ENCODE measurements around the gene EVC2.
"Not testable (repeated sequence)": the region's sequence is repeated elsewhere in the genome, so short reads cannot be mapped to it uniquely, and the experiment has no call there.

EVC2 gene

GRCh38 chr4:5730436-5730835 lies 22.1 kb upstream of the EVC2 start:
- Histone ChIP-seq H3K4me3 (ENCODE audit: low read depth in 1 of 2, low read length in 1 of 2) (no peak overlapping the region), H3K4me1 (ENCODE audit: control insufficient read depth in 1 of 2, insufficient read depth in 1 of 2, low read depth in 1 of 2, low read length in 1 of 2) (no peaks in the 10 kb centered on the region), H3K9me3 (no peaks in the 10 kb centered on the region), H3K27ac (no peak overlapping the region), H3K36me3 (no peaks in the 10 kb centered on the region), H3K27me3 (no peaks in the 10 kb centered on the region)
- TF ChIP-seq CTCF (IDR thresholded peaks at IDR 0.05) = no peak

- H3K4me1 ChIP-seq (ENCODE audit: control insufficient read depth in 1 of 2, insufficient read depth in 1 of 2, low read depth in 1 of 2, low read length in 1 of 2); H3K9me3 ChIP-seq; H3K27ac ChIP-seq; H3K27me3 ChIP-seq; H3K36me3 ChIP-seq; H3K4me3 ChIP-seq (ENCODE audit: low read depth in 1 of 2, low read length in 1 of 2): not testable (repeated sequence)
Observed at GRCh38 chr4:5728412-5728811, 20.1 kb upstream of the EVC2 start.

GRCh38 chr4:5724377-5724776 lies 16.0 kb upstream of the EVC2 start:
- TF ChIP-seq CTCF (IDR thresholded peaks at IDR 0.05) = no peak
- Histone ChIP-seq H3K27me3 (no peaks in the 10 kb centered on the region), H3K4me1 (ENCODE audit: control insufficient read depth in 1 of 2, insufficient read depth in 1 of 2, low read depth in 1 of 2, low read length in 1 of 2) (no peaks in the 10 kb centered on the region), H3K36me3 (no peaks in the 10 kb centered on the region), H3K27ac (no peak overlapping the region), H3K9me3 (no peaks in the 10 kb centered on the region), H3K4me3 (ENCODE audit: low read depth in 1 of 2, low read length in 1 of 2) (no peak overlapping the region)

GRCh38 chr4:5722328-5722727 lies 14.0 kb upstream of the EVC2 start:
- TF ChIP-seq CTCF (IDR thresholded peaks at IDR 0.05) = no peak
- Histone ChIP-seq H3K27me3 (no peaks in the 10 kb centered on the region), H3K9me3 (no peaks in the 10 kb centered on the region), H3K36me3 (no peaks in the 10 kb centered on the region), H3K4me1 (ENCODE audit: control insufficient read depth in 1 of 2, insufficient read depth in 1 of 2, low read depth in 1 of 2, low read length in 1 of 2) (no peaks in the 10 kb centered on the region), H3K4me3 (ENCODE audit: low read depth in 1 of 2, low read length in 1 of 2) (no peak overlapping the region), H3K27ac (no peak overlapping the region)

GRCh38 chr4:5721923-5722322 lies 13.6 kb upstream of the EVC2 start:
- Histone ChIP-seq H3K36me3 (no peaks in the 10 kb centered on the region), H3K4me1 (ENCODE audit: control insufficient read depth in 1 of 2, insufficient read depth in 1 of 2, low read depth in 1 of 2, low read length in 1 of 2) (no peaks in the 10 kb centered on the region), H3K27me3 (no peaks in the 10 kb centered on the region), H3K9me3 (no peaks in the 10 kb centered on the region), H3K27ac (no peak overlapping the region), H3K4me3 (ENCODE audit: low read depth in 1 of 2, low read length in 1 of 2) (no peak overlapping the region)
- no peak for TF ChIP-seq CTCF (IDR thresholded peaks at IDR 0.05)

GRCh38 chr4:5720980-5721379 lies 12.6 kb upstream of the EVC2 start:
- H3K36me3 ChIP-seq = no peaks in the 10 kb centered on the region
- no peak overlapping the region for H3K4me3 ChIP-seq (ENCODE audit: low read depth in 1 of 2, low read length in 1 of 2)
- no peak for TF ChIP-seq CTCF (IDR thresholded peaks at IDR 0.05)
- no peaks in the 10 kb centered on the region for H3K27me3 ChIP-seq
- H3K4me1 ChIP-seq (ENCODE audit: control insufficient read depth in 1 of 2, insufficient read depth in 1 of 2, low read depth in 1 of 2, low read length in 1 of 2) = no peaks in the 10 kb centered on the region
- no peak overlapping the region for H3K27ac ChIP-seq
- no peaks in the 10 kb centered on the region for H3K9me3 ChIP-seq
